GM18873 (cell line): ENCODE results near the gene ZNF519.

Experiments
- ATAC-seq: cut with Tn5 transposase; IDR thresholded peaks from one replicate; pipeline ENCODE4 v1.9.1; 2021; ENCODE audit warnings: mild to moderate bottlenecking, moderate library complexity, moderate number of reproducible peaks; ENCODE audit not compliant: unreplicated experiment, low FRiP score

Gene ZNF519

DNA sequence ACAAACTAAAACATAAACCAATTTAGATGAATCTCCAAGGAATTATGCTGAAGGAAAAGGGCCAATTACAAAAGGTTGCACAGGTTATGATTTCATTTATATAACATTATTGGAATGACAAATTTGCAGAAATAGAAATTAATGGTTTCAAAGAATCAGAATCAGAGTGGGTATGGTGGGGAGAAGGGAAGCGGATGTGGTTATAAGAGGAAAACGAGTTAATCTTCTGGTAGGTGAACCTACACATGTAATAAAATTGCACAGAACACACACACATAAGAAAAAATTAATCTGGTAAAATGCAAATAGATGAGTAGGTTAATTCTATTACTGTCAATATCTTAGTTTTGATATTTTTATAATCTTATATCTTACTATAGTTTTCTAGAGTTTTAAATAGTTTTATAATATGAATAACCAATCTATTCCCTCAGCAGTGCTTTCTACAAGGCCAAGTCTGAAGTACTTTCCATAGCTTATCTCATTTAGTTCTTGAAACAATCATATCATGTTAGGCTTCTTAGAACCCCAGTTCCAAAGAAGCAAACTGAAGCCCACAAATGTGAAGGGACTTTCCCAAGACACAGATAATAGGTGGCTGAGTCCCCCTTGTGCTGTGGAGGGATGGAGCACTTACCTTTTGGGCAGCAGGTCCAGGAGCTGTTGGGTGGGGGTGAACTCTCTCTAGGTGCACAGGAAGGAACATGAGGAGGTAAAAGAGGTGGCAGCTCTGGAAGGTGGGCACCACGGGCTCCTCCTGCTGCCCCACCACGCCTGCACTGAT, 31.5 kb downstream of the ZNF519 start:
- ATAC-seq = no peak

DNA sequence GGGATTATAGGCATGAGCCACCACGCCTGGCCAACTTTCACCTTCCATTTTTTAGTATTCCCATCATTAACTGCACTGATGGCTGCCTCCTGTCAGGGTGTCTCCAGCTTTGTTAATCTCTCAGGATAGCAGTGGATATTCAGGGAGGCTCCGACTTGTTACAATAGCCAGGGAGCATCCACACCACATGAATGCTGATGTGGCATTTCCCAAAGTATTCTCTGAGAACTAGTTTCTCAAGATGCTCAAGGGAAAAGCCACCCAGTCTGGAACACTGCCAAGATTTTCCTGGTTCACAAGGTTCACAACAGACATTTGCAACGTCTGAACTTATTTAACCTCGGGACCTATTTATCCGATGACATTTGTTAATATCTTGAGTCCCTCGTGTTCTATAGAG, 33.8 kb downstream of the ZNF519 start:
- no peak for ATAC-seq

DNA sequence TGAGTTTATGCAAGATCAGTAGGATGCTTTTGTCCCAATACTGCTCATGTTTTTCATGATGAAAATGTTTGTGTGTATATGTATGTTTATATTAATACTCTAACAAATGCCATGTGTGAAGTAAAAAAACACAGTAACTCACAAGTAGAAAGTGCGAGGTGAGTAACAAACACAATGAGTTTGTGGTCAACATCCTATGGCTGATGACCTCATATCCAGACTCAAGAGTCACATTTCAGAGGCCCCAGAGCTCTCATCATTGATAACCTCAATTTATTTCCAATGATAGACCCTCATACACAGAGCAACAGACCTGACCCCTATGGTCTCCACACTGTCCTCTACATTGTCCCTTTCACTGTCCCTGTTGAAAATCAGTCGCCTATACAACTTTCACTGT, 34.5 kb downstream of the ZNF519 start:
- no peak for ATAC-seq

DNA sequence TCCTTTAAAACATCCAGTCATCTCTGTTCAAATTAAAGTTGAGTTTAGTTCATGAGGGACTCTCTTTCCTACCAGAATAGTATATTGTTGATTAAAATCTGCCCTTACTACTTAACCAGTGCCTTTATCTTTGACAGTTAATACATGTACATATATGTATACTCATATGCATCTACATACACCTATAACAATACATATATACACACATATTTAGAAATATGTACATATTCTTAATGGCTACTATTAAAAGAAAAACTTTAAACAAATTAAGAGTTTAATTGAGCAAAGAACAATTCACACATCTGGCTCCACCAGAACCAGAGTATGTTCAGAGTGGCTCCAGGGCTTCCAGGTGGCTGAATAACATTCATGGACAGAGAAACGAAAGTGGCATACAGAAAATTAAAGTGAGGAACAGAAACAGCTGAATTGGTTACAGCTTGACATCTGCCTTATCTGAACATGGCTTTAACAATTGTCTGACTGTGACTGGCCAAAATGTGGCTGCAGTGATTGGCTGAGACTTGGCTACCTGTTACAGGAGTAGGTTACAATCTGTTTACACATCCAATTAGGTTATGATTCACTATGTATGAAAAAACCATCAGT, 38.8 kb downstream of the ZNF519 start:
- ATAC-seq = no peak

DNA sequence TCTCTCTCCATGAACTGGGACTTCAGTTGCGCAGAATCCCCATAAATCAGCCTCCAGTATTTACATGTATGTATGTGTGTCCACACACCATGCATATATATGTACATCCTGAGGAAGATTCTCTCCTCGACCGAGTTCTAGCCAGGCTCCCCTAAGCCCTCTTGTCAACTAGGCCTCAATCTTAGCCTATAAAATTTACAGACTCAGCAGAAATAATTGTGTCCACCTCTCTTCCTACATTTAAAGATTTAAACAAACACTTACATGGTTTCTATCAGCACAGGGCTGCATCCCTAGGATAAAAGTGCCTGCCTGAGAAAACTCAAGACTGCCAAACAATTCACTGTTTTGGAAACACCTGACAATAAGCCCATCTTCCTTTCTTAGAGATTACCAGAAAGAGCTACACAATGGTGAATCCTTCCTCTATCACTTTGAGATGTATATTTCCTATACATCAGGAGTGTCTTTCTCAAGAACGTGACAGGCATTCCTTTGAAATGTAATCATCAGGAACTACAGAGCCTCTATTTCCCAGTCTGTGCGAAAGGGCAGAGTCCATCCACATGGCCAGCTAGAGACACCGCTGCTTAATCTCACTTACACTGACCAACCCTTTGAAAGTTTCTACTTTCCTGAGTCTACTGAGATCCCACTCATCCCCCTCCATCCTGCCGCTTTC, 39.5 kb downstream of the ZNF519 start:
- ATAC-seq = no peak

DNA sequence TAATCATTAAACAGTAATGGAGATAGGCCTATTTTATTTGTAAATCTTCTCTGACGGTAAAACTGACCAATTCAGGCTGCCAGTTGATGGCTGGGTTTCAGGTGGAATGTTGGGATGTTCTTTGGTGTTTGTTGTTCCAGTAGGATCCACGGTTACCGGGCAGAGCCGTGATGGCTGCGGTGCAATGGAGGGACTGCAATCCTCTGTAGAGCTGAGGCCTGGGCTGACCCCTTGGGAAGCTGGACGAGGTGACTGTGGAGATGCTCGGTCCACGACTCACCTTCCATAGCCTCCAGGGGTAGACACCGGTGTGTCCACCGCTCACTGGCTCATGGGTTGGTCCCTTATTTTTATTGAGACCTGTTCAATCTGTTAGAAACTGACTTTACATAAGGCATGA, 42.5 kb downstream of the ZNF519 start:
- ATAC-seq = no peak

DNA sequence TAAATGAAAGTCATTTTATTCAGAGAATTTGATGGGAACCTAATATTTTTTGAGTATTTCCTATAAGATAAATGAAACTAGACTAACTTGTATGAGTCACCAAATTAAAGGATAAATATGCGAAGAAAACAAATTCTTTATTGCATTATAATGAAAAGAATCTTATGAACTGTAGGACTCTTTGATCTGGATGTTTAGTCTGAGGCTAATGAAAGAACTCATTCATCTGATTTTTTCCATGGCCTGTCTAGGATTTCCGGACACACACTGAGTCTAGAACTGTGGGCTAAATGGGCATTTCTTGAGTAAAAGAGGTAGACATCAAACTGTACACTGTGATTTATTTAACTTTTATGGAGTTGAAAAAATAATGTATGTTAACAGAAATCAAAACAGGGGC, 43.0 kb downstream of the ZNF519 start:
- no peak for ATAC-seq

DNA sequence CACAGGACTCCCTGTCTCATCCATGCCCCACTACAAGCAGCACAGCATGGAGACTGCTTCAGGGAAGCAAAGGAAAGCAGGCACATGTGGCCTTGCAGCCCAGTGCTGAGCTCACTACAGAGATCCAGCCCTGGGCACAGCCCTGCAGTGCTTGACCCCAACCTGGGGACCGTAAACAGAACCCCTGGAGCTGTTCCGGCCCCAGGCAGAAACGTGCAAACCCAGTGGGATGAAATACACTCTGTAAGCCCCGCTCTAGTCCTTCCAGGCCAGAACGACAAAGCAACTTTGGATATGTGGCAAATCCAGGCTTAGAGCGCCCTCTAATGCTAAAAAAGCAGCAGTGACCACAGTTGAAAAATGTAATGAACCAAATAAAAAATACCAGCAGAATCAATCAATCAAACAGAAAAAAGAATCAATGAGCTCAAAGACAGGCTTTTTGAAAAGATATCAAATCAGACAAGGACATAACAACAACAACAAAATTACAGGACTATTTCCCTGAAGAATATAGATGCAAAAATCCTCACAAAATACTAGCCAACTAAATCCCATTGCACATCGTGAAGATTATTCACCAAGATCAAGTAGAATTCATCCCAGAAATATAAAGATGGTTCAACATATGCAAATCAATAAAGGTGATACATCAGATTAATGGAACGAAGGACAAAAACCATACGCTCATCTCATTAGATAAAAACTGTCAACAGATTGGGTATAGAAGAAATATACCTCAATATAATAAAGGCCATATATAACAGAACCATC, 45.6 kb downstream of the ZNF519 start:
- ATAC-seq = no peak

DNA sequence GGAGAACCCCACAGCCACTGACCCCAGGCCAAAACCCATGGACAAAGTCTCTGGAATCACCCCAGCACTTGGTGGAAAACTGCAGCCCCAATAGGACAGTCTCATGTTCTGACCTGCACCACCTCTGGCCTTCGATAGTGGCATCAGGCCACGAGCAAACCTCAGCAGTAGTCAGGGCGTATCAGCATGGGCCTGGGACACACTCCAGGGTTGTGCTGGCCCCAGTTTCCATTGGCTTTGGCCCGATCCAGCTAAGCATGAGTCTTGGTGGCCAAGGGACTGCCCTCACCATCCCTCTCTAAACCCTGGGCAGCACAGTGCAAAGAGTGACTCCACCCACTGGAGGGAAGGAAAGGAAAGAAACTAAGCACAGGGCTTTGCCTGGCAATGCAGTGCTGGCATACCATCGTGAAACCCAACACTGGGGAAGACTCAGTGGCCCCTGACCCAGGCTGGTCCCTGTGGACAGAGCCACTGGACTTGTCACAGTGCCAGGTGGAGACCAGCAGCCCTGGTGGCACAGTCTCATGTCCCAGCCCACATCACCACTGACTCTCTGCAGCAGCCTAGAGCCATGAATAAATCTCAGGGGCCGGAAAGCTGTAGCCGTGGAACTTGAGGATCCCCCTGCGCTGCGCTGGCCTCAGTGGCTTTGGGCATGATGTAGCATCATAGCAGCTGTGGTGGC, 46.3 kb downstream of the ZNF519 start:
- ATAC-seq = no peak

DNA sequence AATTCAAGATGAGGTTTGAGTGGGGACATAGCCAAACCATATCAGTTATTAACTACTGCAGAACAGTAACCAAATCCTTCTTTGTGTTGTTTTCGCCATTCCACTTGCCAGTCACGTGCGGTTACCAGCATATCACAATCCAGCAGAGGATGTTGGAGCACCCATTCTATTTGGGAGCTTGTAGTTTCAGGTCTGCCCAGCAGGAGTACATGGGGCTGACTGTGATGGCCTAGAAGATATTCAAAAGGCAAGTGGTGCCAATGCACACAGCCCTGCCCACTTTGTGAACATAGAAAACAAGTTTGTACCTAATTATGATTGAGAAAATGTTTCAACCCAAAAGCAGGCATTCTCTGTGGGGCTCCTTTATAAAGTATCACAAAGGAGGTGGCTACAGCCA, 57.0 kb downstream of the ZNF519 start:
- ATAC-seq = no peak

DNA sequence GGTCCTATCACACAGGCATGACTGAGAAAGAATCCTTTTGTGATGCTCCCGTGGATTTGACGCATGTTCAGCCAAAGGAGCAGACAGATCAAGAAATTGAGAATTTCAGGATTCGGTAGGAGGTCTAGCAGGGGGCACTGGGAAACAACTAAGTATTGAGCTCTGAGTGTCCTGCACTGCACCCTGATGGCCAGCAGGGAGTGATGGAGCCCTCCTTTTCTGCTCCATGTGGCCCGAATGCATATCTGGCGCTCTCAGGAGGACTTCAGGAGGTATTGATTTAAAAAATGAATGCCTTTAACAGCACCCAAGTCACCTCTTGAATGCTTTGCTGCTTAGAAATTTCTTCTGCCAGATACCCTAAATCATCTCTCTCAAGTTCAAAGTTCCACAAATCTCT, 58.0 kb downstream of the ZNF519 start:
- ATAC-seq = no peak

DNA sequence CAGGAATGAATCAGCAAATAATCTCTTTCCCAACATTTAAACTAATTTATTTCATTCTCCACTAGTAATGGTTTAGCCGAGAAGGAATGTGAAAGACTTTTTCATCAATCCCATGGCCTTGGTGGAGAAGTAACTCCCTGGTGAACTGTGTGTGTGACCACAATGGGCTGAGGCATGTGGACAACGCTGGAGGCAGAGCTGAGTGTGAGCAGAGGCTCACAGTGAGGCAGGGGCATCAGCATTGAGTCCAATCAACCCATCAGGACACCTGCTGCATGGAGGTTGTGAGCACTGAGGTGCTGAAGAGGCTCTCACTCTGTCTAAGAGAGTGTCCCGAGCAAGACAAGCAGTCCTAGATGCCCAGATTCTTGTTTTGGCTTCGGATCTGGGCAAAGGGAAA, 78.6 kb downstream of the ZNF519 start:
- ATAC-seq = no peak
